ENCODE data around the gene GZF1. TPM values are rescaled to one million over a fixed set of nuclear protein-coding genes. Genes with fewer than 3 reads are reported as not detected.

GZF1 gene
- total RNA-seq, 1 experiment from 2014 or later, result 17.0 TPM

DNA sequence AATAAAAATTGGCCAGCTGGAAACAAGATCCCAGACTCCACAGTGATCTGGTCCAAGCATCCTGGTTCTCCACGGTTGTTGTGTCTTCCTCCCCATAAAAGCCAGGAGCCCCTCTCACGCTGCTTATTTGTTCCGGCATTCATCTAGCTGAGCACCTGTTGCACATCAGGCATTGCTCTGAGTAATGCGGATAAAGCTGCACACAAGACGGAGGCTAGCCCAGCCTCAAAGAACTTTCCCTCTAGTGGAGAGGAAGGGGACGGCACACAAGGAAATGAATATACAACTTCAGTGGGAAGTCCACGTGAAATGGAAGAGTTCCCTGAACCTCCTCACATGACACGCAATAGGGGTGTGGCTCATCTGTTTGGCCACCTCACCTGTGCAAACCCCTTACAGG lies 41.7 kb upstream of the GZF1 start:
- Histone ChIP-seq H3K23me2 (ENCODE audit: insufficient read length, low read depth, low read length, poor library complexity, severe bottlenecking) (no peaks in the 10 kb centered on the region), H3K27ac (ENCODE audit: insufficient read length, low read depth, low read length) (no peak overlapping the region), H2BK120ac (ENCODE audit: low read depth, low read length, poor library complexity, severe bottlenecking) (no peak overlapping the region), H3K4me2 (ENCODE audit: insufficient read depth, insufficient read length, low read length) (no peak overlapping the region), H3K23ac (ENCODE audit: insufficient read length, low read depth, low read length) (no peak overlapping the region), H2BK20ac (ENCODE audit: low read depth, low read length, poor library complexity, severe bottlenecking) (no peak overlapping the region), H3K79me2 (ENCODE audit: insufficient read depth, low read length) (no peaks in the 10 kb centered on the region), H3T11ph (ENCODE audit: low read length) (no peak overlapping the region), H4K91ac (ENCODE audit: insufficient read length, low read depth, low read length) (no peak overlapping the region), H3K27me3 (ENCODE audit: insufficient read depth, low read length) (no peaks in the 10 kb centered on the region; the same call in 1 of the 2 replicates), H2BK5ac (ENCODE audit: insufficient read length, low read length) (no peak overlapping the region), H3K56ac (ENCODE audit: insufficient read length, low read depth, low read length) (no peak overlapping the region), H4K20me1 (ENCODE audit: control insufficient read depth, insufficient read depth, insufficient read length) (no peaks in the 10 kb centered on the region), H3K9me3 (ENCODE audit: control insufficient read depth, low read depth, low read length) (no peaks in the 10 kb centered on the region), H4K5ac (ENCODE audit: insufficient read length, low read depth, low read length) (no peak overlapping the region), H3K18ac (ENCODE audit: insufficient read length, low read depth, low read length) (no peak overlapping the region), H2AK5ac (ENCODE audit: insufficient read length, low read length) (no peak overlapping the region), H3K4ac (ENCODE audit: low read depth, low read length) (no peak overlapping the region), H4K8ac (replicated peaks; ENCODE audit: insufficient read length, low read depth, low read length) (no peak overlapping the region), H3K9ac (ENCODE audit: extremely low read depth, insufficient read length, low read length) (no peak overlapping the region), H3K79me1 (ENCODE audit: insufficient read depth, low read depth, low read length, poor library complexity, severe bottlenecking) (no peaks in the 10 kb centered on the region), H2BK12ac (ENCODE audit: insufficient read length, low read depth, low read length) (no peak overlapping the region), H2AFZ (ENCODE audit: low read length) (no peak overlapping the region), H3K4me1 (ENCODE audit: insufficient read depth, low read length) (no peaks in the 10 kb centered on the region), H3K14ac (ENCODE audit: insufficient read depth, low read length) (no peak overlapping the region), H2BK15ac (ENCODE audit: low read depth, low read length) (no peak overlapping the region)
- TF ChIP-seq, protein P1, sequence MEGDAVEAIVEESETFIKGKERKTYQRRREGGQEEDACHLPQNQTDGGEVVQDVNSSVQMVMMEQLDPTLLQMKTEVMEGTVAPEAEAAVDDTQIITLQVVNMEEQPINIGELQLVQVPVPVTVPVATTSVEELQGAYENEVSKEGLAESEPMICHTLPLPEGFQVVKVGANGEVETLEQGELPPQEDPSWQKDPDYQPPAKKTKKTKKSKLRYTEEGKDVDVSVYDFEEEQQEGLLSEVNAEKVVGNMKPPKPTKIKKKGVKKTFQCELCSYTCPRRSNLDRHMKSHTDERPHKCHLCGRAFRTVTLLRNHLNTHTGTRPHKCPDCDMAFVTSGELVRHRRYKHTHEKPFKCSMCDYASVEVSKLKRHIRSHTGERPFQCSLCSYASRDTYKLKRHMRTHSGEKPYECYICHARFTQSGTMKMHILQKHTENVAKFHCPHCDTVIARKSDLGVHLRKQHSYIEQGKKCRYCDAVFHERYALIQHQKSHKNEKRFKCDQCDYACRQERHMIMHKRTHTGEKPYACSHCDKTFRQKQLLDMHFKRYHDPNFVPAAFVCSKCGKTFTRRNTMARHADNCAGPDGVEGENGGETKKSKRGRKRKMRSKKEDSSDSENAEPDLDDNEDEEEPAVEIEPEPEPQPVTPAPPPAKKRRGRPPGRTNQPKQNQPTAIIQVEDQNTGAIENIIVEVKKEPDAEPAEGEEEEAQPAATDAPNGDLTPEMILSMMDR (conservative IDR thresholded peaks at IDR 0.05), result peak; percentile 58
- no CpG with 5 or more reads among the region's 8 CpGs for WGBS (ENCODE audit: extremely low coverage, insufficient read length, low lambda C conversion rate)
- peaks cover 7 to 11% of the 10 kb centered on the region in 2 experiments for H3K4me1 Mint-ChIP-seq
- H3K27ac Mint-ChIP-seq, result no peak overlapping the region
- peaks cover 14% of the 10 kb centered on the region for H3K27me3 Mint-ChIP-seq (ENCODE audit: low read depth)
- no peaks in the 10 kb centered on the region; a peak in 2 of 7 replicates for H3K36me3 Mint-ChIP-seq (ENCODE audit: insufficient read depth in 1 of 3, low read depth in 3 of 3)
- DNase-seq, result no peak
- H3K4me3 Mint-ChIP-seq, result no peak overlapping the region
- H3K9me3 Mint-ChIP-seq, result peaks cover 0 to 9% of the 10 kb centered on the region in 2 experiments; a peak in 3 of 5 replicates
